ENCODE data around the gene NLRP13. TPM values are rescaled to one million over a fixed set of nuclear protein-coding genes. Genes with fewer than 3 reads are reported as not detected.

NLRP13 gene
- total RNA-seq, 1 donor from 2014 or later: not detected

DNA sequence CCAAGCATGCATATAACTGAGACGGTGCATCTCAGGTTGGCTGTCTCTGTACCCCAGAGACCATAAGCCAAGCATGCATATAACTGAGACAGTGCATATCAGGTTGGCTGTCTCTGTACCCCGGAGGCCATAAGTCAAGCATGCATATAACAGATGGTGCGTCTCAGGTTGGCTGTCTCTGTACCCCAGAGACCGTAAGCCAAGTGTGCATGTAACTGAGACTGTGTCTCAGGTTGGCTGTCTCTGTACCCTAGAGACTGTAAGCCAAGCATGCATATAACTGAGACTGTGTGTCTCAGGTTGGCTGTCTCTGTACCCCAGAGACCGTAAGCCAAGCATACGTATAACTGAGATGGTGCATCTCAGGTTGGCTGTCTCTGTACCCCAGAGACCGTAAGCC lies 65.0 kb downstream of the NLRP13 start:
- H3K27me3 ChIP-seq: no peaks in the 10 kb centered on the region
- H3K27ac Mint-ChIP-seq: no peak overlapping the region
- H3K4me1 ChIP-seq: no peaks in the 10 kb centered on the region
- peaks cover 33% of the 10 kb centered on the region for H3K9me3 ChIP-seq (ENCODE audit: low read depth)
- peaks cover 5% of the 10 kb centered on the region for H3K27me3 Mint-ChIP-seq (ENCODE audit: insufficient read depth, low read depth)
- H3K36me3 ChIP-seq: no peaks in the 10 kb centered on the region
- DNase-seq (ENCODE audit: low spot score): no peak
- no peak overlapping the region for H3K4me3 Mint-ChIP-seq
- no peak overlapping the region for H2AFZ ChIP-seq (replicated peaks)
- H4K20me1 ChIP-seq (ENCODE audit: low read depth): no peaks in the 10 kb centered on the region
- no peaks in the 10 kb centered on the region for H3K79me2 ChIP-seq (ENCODE audit: low read depth)
- H3K9me3 Mint-ChIP-seq: peaks cover 45% of the 10 kb centered on the region
- H3K4me1 Mint-ChIP-seq: no peaks in the 10 kb centered on the region
- no peak overlapping the region for H3K9ac ChIP-seq
- H3K27ac ChIP-seq: no peak overlapping the region
- TF ChIP-seq, protein P1, sequence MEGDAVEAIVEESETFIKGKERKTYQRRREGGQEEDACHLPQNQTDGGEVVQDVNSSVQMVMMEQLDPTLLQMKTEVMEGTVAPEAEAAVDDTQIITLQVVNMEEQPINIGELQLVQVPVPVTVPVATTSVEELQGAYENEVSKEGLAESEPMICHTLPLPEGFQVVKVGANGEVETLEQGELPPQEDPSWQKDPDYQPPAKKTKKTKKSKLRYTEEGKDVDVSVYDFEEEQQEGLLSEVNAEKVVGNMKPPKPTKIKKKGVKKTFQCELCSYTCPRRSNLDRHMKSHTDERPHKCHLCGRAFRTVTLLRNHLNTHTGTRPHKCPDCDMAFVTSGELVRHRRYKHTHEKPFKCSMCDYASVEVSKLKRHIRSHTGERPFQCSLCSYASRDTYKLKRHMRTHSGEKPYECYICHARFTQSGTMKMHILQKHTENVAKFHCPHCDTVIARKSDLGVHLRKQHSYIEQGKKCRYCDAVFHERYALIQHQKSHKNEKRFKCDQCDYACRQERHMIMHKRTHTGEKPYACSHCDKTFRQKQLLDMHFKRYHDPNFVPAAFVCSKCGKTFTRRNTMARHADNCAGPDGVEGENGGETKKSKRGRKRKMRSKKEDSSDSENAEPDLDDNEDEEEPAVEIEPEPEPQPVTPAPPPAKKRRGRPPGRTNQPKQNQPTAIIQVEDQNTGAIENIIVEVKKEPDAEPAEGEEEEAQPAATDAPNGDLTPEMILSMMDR (IDR thresholded peaks at IDR 0.05): no peak
- TF ChIP-seq EZH2phosphoT487 (IDR thresholded peaks at IDR 0.05): no peak
- no peak for TF ChIP-seq EZH2 (IDR thresholded peaks at IDR 0.05)
- no peaks in the 10 kb centered on the region for H3F3A ChIP-seq (ENCODE audit: low read depth)
- H3K4me3 ChIP-seq: no peak overlapping the region
- no peaks in the 10 kb centered on the region for H3K36me3 Mint-ChIP-seq
- H3K4me2 ChIP-seq: no peak overlapping the region

DNA sequence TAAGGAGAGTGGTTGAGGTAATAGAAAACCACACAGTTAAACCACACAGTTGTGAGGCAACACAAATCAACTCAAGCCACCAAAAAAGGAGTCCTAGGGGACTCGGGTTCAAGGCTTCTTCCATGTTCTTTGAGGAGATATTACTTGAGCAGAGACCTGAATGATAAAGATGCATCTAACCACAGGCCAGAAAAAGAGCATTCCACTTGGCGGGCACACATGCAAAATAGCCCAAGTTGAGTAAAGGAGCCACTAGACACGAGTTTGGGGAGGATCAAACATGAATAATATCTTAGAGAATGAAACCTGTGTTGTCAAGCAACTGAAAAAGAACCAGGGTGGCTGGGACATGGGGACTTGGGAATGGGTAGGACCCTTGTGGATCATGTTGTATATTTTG lies 65.6 kb downstream of the NLRP13 start:
- Histone ChIP-seq H3K27me3 (no peaks in the 10 kb centered on the region), H4K20me1 (ENCODE audit: low read depth) (no peaks in the 10 kb centered on the region), H3K9ac (no peak overlapping the region), H3K4me3 (no peak overlapping the region), H3K9me3 (ENCODE audit: low read depth) (peaks cover 31% of the 10 kb centered on the region), H3K4me2 (no peak overlapping the region), H3K4me1 (no peaks in the 10 kb centered on the region), H3F3A (ENCODE audit: low read depth) (no peaks in the 10 kb centered on the region), H3K36me3 (no peaks in the 10 kb centered on the region), H2AFZ (replicated peaks) (no peak overlapping the region), H3K27ac (no peak overlapping the region), H3K79me2 (ENCODE audit: low read depth) (no peaks in the 10 kb centered on the region)
- Mint-ChIP-seq H3K27me3 (ENCODE audit: insufficient read depth, low read depth) (peaks cover 5% of the 10 kb centered on the region), H3K36me3 (no peaks in the 10 kb centered on the region), H3K9me3 (peaks cover 47% of the 10 kb centered on the region), H3K4me3 (no peak overlapping the region), H3K4me1 (no peaks in the 10 kb centered on the region), H3K27ac (no peak overlapping the region)
- DNase-seq (ENCODE audit: low spot score): no peak
- TF ChIP-seq, protein P1 (IDR thresholded peaks at IDR 0.05): no peak
- TF ChIP-seq EZH2phosphoT487 (IDR thresholded peaks at IDR 0.05): no peak
- TF ChIP-seq EZH2 (IDR thresholded peaks at IDR 0.05): no peak

DNA sequence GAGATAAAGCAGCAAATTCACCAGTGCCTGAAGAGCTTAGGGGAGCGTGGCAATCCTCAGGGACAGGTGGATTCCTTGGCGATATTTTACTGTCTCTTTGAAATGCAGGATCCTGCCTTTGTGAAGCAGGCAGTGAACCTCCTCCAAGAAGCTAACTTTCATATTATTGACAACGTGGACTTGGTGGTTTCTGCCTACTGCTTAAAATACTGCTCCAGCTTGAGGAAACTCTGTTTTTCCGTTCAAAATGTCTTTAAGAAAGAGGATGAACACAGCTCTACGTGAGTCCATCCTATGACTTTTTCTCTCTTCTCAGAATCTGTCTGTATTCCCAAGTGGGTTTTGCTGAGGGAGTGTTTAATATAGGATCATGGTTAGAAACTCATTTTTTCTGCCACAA lies 73.2 kb downstream of the NLRP13 start:
- H3F3A ChIP-seq (ENCODE audit: low read depth): no peaks in the 10 kb centered on the region
- Mint-ChIP-seq H3K4me3 (no peak overlapping the region), H3K36me3 (no peaks in the 10 kb centered on the region), H3K27ac (no peak overlapping the region), H3K27me3 (ENCODE audit: insufficient read depth, low read depth) (peaks cover 5% of the 10 kb centered on the region), H3K9me3 (peaks cover 45% of the 10 kb centered on the region), H3K4me1 (no peaks in the 10 kb centered on the region)
- no peak overlapping the region for H2AFZ ChIP-seq (replicated peaks)
- no peak for DNase-seq (ENCODE audit: low spot score)
- no peak overlapping the region for H3K4me3 ChIP-seq
- H3K79me2 ChIP-seq (ENCODE audit: low read depth): no peaks in the 10 kb centered on the region
- H3K27ac ChIP-seq: no peak overlapping the region
- no peak overlapping the region for H3K4me2 ChIP-seq
- H4K20me1 ChIP-seq (ENCODE audit: low read depth): no peaks in the 10 kb centered on the region
- H3K36me3 ChIP-seq: no peaks in the 10 kb centered on the region
- H3K9ac ChIP-seq: no peak overlapping the region
- no peaks in the 10 kb centered on the region for H3K9me3 ChIP-seq (ENCODE audit: low read depth)
- no peaks in the 10 kb centered on the region for H3K4me1 ChIP-seq
- TF ChIP-seq EZH2 (IDR thresholded peaks at IDR 0.05) (no peak), EZH2phosphoT487 (IDR thresholded peaks at IDR 0.05) (no peak)
- TF ChIP-seq, protein P1 (IDR thresholded peaks at IDR 0.05): no peak
- H3K27me3 ChIP-seq: no peaks in the 10 kb centered on the region
